ENCODE results near the gene LIF.

LIF gene

GRCh38 chr22:30228509-30229359 is 17.8 kb downstream of the LIF start:
- Histone ChIP-seq H3K4me1 (ENCODE audit: insufficient read depth, low read length) (no peaks in the 10 kb centered on the region), H3K4me3 (ENCODE audit: low read depth in 1 of 2, low read length in 2 of 2) (no peak overlapping the region), H3K9ac (ENCODE audit: low read length) (no peak overlapping the region), H3K9me3 (ENCODE audit: low read length) (no peaks in the 10 kb centered on the region), H3K27me3 (ENCODE audit: control insufficient read depth in 1 of 2, insufficient read depth in 2 of 2, low read length in 2 of 2) (peaks cover 0 to 15% of the 10 kb centered on the region in 2 donors), H3K27ac (ENCODE audit: low read depth, low read length) (no peak overlapping the region), H3K36me3 (ENCODE audit: insufficient read depth, low read length) (no peaks in the 10 kb centered on the region)

GRCh38 chr22:30227438-30228228 is 18.9 kb downstream of the LIF start:
- Histone ChIP-seq H3K27ac (ENCODE audit: low read depth, low read length) (no peak overlapping the region), H3K36me3 (ENCODE audit: insufficient read depth, low read length) (no peaks in the 10 kb centered on the region), H3K4me3 (ENCODE audit: low read depth in 1 of 2, low read length in 2 of 2) (no peak overlapping the region), H3K9me3 (ENCODE audit: low read length) (no peaks in the 10 kb centered on the region), H3K9ac (ENCODE audit: low read length) (no peak overlapping the region), H3K27me3 (ENCODE audit: control insufficient read depth in 1 of 2, insufficient read depth in 2 of 2, low read length in 2 of 2) (peaks cover 0 to 7% of the 10 kb centered on the region in 2 donors), H3K4me1 (ENCODE audit: insufficient read depth, low read length) (no peaks in the 10 kb centered on the region)

- peaks cover 0 to 4% of the 10 kb centered on the region in 2 donors for H3K27me3 ChIP-seq (ENCODE audit: control insufficient read depth in 1 of 2, insufficient read depth in 2 of 2, low read length in 2 of 2)
Measured at GRCh38 chr22:30226192-30226832, 20.2 kb downstream of the LIF start.

GRCh38 chr22:30225220-30225927 is 21.2 kb downstream of the LIF start:
- Histone ChIP-seq H3K4me1 (ENCODE audit: insufficient read depth, low read length) (no peaks in the 10 kb centered on the region), H3K4me3 (ENCODE audit: low read depth in 1 of 2, low read length in 2 of 2) (no peak overlapping the region), H3K9me3 (ENCODE audit: low read length) (no peaks in the 10 kb centered on the region), H3K27ac (ENCODE audit: low read depth, low read length) (no peak overlapping the region), H3K9ac (ENCODE audit: low read length) (no peak overlapping the region), H3K27me3 (ENCODE audit: control insufficient read depth in 1 of 2, insufficient read depth in 2 of 2, low read length in 2 of 2) (peaks cover 0 to 4% of the 10 kb centered on the region in 2 donors), H3K36me3 (ENCODE audit: insufficient read depth, low read length) (no peaks in the 10 kb centered on the region)

More at GRCh38 chr22:30226192-30226832, 20.2 kb downstream of the LIF start:
- Histone ChIP-seq H3K27ac (ENCODE audit: low read depth, low read length) (no peak overlapping the region), H3K9me3 (ENCODE audit: low read length) (no peaks in the 10 kb centered on the region), H3K9ac (ENCODE audit: low read length) (no peak overlapping the region), H3K4me3 (ENCODE audit: low read depth in 1 of 2, low read length in 2 of 2) (no peak overlapping the region), H3K36me3 (ENCODE audit: insufficient read depth, low read length) (no peaks in the 10 kb centered on the region), H3K4me1 (ENCODE audit: insufficient read depth, low read length) (no peaks in the 10 kb centered on the region)

GRCh38 chr22:30224161-30224857 is 22.2 kb downstream of the LIF start:
- Histone ChIP-seq H3K27ac (ENCODE audit: low read depth, low read length) (no peak overlapping the region), H3K9ac (ENCODE audit: low read length) (no peak overlapping the region), H3K4me3 (ENCODE audit: low read depth in 1 of 2, low read length in 2 of 2) (no peak overlapping the region), H3K4me1 (ENCODE audit: insufficient read depth, low read length) (no peaks in the 10 kb centered on the region), H3K36me3 (ENCODE audit: insufficient read depth, low read length) (no peaks in the 10 kb centered on the region), H3K9me3 (ENCODE audit: low read length) (no peaks in the 10 kb centered on the region), H3K27me3 (ENCODE audit: control insufficient read depth in 1 of 2, insufficient read depth in 2 of 2, low read length in 2 of 2) (peaks cover 0 to 8% of the 10 kb centered on the region in 2 donors)

- no peaks in the 10 kb centered on the region for H3K9me3 ChIP-seq (ENCODE audit: low read length)
- no peaks in the 10 kb centered on the region for H3K4me1 ChIP-seq (ENCODE audit: insufficient read depth, low read length)
- no peak overlapping the region for H3K27ac ChIP-seq (ENCODE audit: low read depth, low read length)
- H3K27me3 ChIP-seq (ENCODE audit: control insufficient read depth in 1 of 2, insufficient read depth in 2 of 2, low read length in 2 of 2) = peaks cover 0 to 5% of the 10 kb centered on the region in 2 donors
- H3K9ac ChIP-seq (ENCODE audit: low read length) = no peak overlapping the region
- H3K36me3 ChIP-seq (ENCODE audit: insufficient read depth, low read length) = no peaks in the 10 kb centered on the region
- H3K4me3 ChIP-seq (ENCODE audit: low read depth in 1 of 2, low read length in 2 of 2) = no peak overlapping the region
Measured at GRCh38 chr22:30223303-30223702, 23.3 kb downstream of the LIF start.

GRCh38 chr22:30222321-30222720 is 24.2 kb downstream of the LIF start:
- Histone ChIP-seq H3K27ac (ENCODE audit: low read depth, low read length) (no peak overlapping the region), H3K36me3 (ENCODE audit: insufficient read depth, low read length) (no peaks in the 10 kb centered on the region), H3K27me3 (ENCODE audit: control insufficient read depth in 1 of 2, insufficient read depth in 2 of 2, low read length in 2 of 2) (peaks cover 0 to 5% of the 10 kb centered on the region in 2 donors), H3K9ac (ENCODE audit: low read length) (no peak overlapping the region), H3K9me3 (ENCODE audit: low read length) (no peaks in the 10 kb centered on the region), H3K4me3 (ENCODE audit: low read depth in 1 of 2, low read length in 2 of 2) (no peak overlapping the region), H3K4me1 (ENCODE audit: insufficient read depth, low read length) (no peaks in the 10 kb centered on the region)

GRCh38 chr22:30221121-30221992 is 25.2 kb downstream of the LIF start:
- Histone ChIP-seq H3K27ac (ENCODE audit: low read depth, low read length) (no peak overlapping the region), H3K27me3 (ENCODE audit: control insufficient read depth in 1 of 2, insufficient read depth in 2 of 2, low read length in 2 of 2) (peaks cover 0 to 5% of the 10 kb centered on the region in 2 donors), H3K36me3 (ENCODE audit: insufficient read depth, low read length) (no peaks in the 10 kb centered on the region), H3K4me1 (ENCODE audit: insufficient read depth, low read length) (no peaks in the 10 kb centered on the region), H3K9ac (ENCODE audit: low read length) (no peak overlapping the region), H3K4me3 (ENCODE audit: low read depth in 1 of 2, low read length in 2 of 2) (no peak overlapping the region), H3K9me3 (ENCODE audit: low read length) (no peaks in the 10 kb centered on the region)

- H3K27me3 ChIP-seq (ENCODE audit: control insufficient read depth in 1 of 2, insufficient read depth in 2 of 2, low read length in 2 of 2) = peaks cover 0 to 5% of the 10 kb centered on the region in 2 donors
- H3K27ac ChIP-seq (ENCODE audit: low read depth, low read length) = no peak overlapping the region
- H3K9ac ChIP-seq (ENCODE audit: low read length) = no peak overlapping the region
- no peaks in the 10 kb centered on the region for H3K4me1 ChIP-seq (ENCODE audit: insufficient read depth, low read length)
- H3K36me3 ChIP-seq (ENCODE audit: insufficient read depth, low read length) = no peaks in the 10 kb centered on the region
- H3K9me3 ChIP-seq (ENCODE audit: low read length) = no peaks in the 10 kb centered on the region
- no peak overlapping the region for H3K4me3 ChIP-seq (ENCODE audit: low read depth in 1 of 2, low read length in 2 of 2)
Measured at GRCh38 chr22:30220338-30221012, 26.1 kb downstream of the LIF start.

All from muscle layer of colon (tissue), 2 donors.